ENCODE data around the gene ZP2.
"Not testable (repeated sequence)": the region's sequence is repeated elsewhere in the genome, so short reads cannot be mapped to it uniquely, and the experiment has no call there.

ZP2 gene

DNA sequence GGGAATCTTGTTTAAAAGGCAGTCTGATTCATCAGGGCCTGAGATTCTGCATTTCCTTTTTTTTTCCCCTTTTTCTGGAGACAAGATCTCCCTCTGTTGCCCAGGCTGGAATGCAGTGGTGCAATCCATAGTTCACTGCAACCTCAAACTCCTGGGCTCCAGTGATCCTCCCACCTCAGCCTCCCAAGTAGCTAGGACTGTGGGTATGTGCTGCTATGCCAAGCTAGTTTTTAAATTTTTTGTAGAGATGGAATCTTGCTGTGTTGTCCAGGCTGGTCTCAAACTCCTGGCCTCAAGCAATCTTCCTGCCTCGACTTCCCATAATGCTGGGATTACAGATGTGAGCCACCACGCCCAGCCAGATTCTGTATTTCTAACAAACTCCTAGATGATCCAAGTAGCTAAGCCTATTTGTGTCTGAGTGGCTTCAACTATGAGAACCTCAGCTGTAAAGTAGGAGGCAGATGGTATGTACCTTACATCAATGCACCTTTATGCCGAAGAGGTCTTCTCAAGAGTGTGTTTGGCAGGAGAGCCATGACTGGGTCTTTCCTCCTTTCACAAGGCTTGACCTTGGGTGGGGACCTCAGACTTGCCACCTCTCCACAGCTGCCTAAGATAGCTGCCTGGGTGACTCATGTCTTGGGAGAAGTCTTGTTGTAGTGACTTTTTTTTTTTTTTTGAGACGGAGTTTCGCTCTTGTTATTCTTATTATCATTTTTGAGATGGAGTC, 42.0 kb downstream of the ZP2 start:
- DNase-seq = no peak

DNA sequence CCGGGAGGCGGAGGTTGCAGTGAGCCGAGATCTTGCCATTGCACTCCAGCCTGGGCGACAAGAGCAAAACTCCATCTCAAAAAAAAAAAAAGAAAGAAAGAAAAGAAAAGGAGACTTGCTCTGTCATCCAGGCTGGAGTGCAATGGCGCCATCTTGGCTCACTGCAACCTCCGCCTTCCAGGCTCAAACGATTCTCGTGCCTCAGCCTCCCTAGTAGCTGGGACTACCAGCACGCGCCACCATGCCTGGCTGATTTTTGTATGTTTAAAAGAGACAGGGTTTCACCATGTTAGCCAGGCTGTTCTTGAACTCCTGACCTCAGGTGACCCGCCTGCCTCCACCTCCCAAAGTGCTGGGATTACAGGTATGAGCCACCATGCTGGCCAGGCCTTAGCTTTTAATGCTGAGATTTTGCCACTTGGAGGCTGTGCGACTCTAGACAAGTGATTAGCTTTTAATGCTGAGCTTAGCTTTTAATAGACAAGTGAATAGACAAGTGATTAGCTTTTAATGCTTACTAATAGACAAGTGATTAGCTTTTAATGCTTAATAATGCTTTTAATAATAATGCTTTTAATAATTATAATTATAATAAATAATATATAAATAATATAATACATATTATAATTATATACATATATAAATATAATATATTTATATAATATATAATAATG, 43.3 kb downstream of the ZP2 start:
- peak; percentile 8 for DNase-seq

DNA sequence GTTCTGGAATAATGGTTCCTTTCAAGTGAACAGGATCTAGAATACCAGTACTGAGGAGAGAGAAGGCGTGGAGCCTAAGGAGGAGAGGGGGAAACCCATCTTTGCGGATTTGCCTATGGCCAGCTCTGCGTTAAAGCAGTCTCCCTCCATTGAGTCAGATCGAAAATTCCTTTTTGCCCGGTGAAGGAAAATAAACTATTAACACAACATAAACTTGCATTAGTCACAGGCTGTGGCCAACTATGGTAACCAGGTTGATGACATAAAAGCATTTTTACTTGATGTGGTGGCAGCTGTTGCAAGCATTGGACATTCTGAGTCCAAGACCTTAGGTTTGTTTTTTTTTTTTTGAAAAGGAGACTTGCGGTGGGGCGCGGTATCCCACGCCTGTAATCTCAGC, 44.0 kb downstream of the ZP2 start:
- DNase-seq = no peak

DNA sequence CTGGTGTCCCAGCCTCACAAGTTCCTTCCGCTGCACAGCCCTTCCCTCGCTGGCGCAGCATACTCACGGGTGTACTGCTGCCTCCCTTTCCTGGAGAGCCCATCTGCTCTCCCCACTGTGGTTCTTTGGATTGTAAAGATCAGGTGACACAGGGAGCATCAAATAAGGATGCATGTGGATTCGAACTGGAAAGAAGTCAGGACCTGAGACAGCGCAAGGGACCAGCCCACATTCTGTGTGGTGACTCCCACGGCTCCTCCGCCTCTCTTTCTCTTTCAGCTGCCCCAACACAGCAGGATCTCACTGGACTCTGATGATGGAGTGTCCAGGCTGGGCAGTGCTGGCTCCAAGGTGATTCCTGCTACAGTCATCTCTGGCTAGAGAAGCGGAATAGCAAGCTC, 44.8 kb downstream of the ZP2 start:
- no peak for DNase-seq

DNA sequence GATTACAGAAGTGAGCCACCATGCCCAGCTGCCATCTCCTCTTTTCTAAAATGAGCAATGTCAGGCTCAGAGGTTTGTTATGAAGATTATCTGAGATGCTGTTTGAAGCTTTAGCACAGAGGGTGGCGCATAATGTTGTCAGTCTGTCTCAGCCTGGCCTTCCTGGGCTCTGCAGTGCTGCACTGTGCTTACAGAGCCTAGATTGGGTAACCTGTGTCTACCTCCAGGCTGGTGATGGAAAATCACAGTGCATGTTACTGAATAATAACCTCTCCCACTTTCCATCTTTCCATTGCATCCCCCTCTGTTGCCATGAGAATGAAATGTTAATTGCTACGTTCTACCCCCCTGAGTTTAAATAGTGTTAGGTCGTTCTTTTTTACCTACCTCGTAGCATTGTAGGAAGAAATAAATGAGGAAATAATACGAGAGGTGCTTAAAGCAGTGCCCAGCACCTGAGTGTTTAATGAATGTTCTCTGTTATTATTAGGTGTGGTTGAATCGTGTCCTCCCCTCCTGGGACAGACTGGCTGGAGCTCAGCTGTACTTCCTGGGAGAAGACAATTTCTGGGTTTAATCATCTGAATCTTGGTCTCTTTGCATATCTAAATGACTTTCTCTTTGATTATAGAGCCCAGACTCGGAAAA, 46.7 kb downstream of the ZP2 start:
- no peak for DNase-seq

DNA sequence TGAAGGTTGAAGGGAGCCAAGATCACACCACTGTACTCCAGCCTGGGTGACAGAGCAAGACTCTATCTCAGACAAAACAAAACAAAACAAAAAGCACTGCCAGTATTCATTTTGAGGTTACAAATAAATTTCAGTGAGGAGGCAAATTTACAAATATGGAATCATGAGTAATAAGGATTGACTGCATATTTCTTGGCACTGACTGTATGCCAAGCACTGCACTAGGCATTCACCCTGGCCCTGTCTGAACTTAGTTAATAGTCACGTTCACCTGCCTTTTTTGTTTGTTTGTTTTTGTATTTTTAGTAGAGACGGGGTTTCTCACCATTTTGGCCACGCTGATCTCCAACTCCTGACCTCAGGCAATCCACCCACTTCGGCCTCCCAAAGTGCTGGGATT, 47.8 kb downstream of the ZP2 start:
- DNase-seq = no peak

DNA sequence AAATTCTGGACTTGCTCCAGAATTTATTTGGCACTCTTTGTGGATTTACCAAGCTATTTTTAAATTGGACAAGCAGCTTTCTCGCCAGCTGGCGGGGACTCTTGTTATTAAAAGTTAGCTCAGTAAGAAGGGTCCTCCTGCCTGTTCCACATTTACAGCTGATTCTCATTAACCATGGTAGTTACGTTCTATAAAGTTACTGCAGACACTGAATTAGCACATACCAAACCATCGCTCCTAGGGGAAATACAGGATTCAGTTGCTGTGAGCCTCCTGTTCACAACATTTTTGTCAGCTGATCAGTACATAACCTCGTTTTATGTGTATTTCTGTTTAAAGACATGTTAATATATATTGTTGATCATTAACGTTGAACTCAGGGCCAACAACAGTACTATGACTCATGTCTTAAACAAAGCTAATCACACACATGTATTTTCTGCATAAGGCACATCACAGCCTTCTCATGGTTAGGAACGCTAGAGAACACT, 48.7 kb downstream of the ZP2 start:
- no peak for DNase-seq

DNA sequence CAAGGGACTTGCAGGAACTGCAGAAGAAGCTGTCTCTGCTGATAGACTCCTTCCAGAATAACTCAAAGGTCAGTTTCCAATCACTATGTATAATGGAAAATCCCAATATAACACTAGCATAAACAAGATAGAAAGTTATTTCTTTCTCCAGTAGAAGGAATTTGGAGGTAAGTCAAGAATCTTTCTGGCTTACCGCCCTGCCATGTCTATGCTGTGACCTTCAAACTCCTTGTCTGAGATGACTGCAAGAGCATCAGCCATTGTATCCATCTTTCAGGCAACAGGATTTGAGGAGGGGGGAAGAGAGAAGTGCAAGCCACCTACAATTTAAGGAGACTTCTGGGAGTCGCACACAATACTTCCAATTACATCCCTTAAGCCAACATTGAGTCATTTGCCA, 50.2 kb downstream of the ZP2 start:
- no peak for DNase-seq

DNA sequence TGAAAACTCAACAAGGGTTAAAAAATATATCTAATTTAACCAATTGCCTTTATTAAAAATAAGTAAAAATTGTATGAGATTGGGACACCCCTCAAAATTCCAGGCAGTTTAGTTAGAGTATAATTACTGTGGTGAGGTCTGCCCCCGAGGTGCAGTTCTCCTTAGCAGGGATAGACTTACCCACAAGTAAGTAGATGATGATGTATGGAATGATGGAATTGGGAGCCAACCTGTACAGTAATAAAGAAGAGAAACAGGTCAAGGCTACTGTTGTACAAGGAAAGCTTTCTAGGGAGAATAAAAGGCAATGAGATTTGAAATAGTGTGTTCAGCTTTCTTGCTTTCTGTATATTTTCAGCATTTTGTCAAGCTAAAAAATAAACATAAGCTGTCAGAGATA, 51.1 kb downstream of the ZP2 start:
- no peak for DNase-seq

DNA sequence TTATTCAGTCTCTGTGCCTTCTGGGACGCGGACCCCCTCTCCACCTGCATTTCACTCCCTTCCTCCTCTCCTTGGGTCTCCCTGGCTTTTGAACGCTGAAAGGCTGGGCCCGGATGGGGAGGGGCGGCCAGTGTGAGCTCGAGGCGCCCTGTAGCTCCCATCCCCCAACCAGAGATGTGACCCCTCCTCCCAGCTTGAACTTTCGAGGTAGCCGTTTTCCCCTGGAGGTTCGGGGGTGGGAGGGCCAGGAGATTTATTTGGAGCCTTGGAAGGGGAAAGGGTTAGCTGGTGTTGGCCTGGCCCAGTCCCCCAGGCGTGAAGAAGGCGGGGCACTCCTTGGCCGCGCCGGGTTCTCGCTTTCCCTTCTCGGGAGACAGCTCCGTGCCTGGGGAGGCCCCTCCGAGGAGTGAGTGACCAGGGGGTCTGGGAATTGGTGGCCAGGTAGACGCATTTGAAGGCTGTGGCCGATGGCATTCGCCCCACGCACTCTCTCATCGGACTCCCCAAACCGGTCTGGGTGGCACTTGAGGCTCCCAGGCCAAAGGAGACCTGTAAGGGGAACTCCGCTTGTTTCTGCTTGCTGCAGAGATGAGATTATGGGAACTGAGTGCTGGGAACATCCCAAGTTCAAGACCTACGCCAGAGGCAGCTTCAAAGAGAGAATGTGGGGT, 52.0 kb downstream of the ZP2 start:
- DNase-seq = no peak

DNA sequence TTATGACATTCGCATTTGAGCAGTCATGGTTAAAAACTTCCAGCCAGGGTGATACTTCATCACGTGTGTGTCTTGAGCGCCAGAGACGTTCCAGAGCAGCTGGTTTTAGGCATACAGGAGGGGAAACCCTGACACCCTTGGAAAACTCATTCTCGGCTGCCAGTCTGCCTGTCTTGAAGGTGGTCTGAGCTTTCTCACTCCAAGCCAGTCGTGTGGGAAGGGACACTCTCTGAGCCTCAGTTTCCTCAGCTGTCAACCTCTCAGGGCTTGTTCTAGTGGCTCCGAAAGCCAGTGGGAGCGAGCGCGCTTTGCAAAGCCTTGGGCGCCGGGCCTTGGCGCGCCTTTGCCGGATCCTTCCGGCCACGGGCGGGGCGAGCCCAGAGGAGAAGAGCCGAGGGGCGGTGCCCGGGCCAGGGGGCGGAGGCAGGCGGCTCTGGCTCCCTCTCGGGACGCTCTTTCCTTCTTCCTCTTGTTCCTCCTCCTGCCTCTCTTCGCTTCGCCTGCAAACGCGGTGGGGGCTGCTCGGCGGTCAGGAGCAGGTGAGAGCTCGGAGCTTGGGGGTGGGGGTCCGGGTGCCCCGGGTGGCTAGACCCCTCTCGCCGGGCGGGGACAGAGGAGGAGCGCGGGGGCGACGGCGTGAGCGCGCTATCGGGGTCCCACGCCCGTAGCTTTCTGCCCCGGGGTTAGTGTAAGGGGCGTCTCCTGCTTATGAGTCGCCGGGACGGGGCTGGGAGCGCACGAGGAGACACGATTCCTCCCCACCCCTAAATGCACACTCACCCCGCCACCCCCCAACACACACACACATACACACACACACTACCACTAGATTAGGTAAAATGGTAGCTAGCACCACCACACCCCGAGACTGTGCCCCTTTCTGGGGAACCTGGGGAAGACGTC, 52.9 kb downstream of the ZP2 start, which contains the start of gene LDAF1:
Gene LDAF1 (plus strand): TSS at position 467 of the 903 bp plus-strand sequence. CDS start 2,509 bp downstream, outside the sequence.
- peak; percentile 72 for DNase-seq

DNA sequence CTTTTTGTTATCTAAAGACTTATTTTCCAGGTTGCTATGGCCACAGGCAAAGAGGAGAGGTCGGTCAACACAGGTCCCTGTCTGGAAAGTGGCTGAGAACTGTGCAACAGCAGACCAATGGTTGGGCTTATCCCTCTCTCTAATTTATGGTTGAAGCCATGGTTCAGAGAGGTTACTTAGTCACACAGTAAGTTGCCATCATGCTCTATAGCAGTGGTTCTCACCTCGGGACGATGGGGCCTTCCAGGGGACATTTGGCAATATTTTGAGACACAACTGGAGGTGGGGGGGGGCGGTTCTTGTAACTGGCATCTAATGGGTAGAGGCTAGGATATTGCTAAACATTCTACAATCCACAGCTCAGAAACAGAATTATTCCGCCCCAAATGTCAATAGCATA, 53.7 kb downstream of the ZP2 start:
- no peak for DNase-seq

DNA sequence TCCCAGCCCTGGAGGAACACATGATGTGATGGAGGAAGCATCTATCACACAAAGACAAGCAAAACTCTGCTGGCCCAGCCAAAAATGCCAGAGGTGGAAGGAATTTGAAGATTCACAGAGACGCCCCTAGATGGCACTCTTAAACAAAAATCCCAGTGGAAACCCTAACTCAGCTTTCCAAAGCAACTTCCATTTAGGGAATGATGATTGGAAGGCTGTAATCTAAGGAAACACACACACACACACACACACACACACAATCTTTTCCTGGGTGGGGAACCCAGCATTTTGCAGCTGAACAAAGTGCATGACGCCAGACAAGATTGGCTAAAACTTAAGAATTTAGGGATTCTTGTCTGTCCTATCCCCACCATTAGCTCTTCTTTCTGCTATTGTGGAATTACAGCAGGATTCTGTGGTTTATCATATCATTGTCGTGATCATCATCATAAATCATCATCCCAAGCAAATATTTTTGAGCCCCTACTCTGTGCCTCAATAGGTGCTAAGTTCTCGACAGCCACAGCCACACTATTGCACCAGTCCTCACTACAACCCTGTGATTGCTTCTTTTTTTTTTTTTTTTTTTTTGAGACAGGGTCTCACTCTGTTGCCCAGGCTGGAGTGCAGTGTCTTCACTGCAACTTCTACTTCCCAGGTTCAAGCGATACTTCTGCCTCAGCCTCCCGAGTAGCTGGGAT, 54.5 kb downstream of the ZP2 start:
- peak; percentile 66 for DNase-seq

DNA sequence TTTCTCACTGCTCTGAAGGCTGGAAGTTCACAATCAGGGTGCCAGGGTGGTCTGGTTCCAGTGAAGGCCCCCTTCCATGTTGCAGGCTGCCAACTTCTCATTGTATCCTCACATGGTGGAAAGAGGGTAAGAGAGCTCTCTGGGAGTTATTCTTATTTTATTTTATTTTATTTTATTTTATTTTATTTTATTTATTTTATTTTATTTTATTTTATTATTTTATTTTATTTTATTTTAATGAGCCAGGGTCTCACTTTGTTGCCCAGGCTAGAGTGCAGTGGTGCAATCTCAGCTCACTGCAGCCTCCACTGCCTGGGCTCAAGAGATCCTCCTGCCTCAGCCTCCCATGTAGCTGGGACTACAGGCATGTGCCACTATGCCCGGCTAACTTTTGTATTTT, 55.4 kb downstream of the ZP2 start:
- not testable (repeated sequence) for DNase-seq

DNA sequence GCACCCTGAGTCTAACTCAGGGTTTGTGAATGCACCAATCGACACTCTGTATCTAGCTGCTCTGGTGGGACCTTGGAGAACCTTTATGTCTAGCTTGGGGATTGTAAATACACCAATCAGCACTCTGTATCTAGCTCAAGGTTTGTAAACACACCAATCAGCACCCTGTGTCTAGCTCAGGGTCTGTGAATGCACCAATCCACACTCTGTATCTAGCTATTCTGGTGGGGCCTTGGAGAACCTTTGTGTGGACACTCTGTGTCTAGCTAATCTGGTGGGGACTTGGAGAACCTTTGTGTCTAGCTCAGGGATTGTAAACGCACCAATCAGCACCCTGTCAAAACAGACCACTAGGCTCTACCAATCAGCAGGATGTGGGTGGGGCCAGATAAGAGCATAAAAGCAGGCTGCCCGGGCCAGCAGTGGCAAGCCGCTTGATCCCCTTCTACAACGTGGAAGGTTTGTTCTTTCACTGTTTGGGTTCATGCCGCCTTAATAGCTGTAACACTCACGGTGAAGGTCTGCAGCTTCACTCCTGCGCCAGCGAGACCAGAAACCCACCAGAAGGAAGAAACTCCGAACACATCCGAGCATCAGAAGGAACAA, 58.1 kb downstream of the ZP2 start:
- not testable (repeated sequence) for DNase-seq

DNA sequence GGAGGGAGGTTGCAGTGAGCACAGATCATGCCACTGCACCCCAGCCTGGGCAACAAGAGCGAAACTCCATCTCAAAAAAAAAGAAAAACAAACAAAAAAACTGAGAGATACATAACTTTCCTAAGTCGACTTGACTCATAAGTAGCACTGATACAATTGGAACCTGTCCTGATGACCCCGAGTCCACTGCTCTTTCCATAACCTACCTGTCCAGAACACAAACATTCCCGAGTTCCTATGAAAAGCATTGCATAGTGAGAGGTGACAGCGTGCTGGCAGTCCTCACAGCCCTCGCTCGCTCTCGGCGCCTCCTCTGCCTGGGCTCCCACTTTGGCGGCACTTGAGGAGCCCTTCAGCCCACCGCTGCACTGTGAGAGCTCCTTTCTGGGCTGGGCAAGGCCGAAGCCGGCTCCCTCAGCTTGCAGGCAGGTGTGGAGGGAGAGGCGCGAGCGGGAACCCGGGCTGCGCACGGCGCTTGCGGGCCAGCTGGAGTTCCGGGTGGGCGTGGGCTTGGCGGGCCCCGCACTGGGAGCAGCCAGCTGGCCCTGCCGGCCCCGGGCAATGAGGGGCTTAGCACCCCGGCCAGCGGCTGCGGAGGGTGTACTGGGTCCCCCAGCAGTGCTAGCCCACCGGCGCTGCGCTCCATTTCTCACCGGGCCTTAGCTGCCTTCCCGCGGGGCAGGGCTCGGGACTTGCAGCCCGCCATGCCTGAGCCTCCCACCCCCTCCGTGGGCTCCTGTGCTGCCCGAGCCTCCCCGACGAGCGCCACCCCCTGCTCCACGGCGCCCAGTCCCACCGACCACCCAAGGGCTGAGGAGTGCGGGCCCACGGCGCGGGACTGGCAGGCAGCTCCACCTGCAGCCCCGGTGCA, 59.0 kb downstream of the ZP2 start:
- DNase-seq = not testable (repeated sequence)

DNA sequence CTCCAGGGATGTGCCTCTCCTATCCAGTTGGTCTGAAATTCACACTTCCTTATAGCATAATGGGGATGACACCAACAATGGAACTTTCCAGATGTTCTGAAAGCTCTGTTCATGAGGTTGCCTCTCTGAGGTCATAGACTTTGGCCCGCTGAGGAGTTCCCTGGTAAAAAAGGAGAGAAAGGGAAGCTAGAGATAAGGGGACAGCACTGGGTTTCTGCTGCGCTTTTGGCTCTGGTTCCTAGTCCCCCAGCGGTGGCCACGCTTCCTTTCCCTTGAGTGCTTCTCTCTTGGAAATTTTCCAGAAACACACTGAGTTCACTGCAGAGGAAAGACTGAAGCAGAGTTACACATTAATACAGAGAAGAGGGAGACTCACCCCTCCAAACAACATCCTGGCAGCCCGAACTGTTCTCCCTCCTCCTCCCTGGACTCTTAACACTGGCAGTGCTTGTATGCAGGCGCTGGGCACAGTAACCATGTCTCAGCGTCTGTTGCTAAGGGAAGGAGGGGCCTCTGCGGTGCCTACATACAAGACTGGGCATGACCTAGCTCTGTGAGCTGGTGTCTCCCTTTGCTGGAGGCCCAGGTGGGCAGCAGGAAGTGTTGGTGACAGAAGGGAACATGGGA, 60.9 kb downstream of the ZP2 start, which contains the start of gene DNAH3:
Gene DNAH3 (minus strand): TSS at position 472 of the 627 bp plus-strand sequence. CDS start 527 bp downstream, outside the sequence.
- peak; percentile 23 for DNase-seq

All from NCI-H69 (cell line).